ENCODE measurements around the gene AZIN2. TPM values are rescaled to one million over a fixed set of nuclear protein-coding genes. Genes with fewer than 3 reads are reported as not detected.

The AZIN2 gene
- total and polyA plus RNA-seq, 10 of the 15 experiments (the other 5 are each of a cell fraction or from before 2014, with no cell fraction given): 0.02 to 0.85 (median 0.23) TPM

GRCh38 chr1:33157131-33157530, 76.2 kb downstream of the AZIN2 start:
- H3K4me2 ChIP-seq (ENCODE audit: control insufficient read depth, insufficient read depth): no peak overlapping the region
- RAD21 ChIA-PET (ENCODE audit: unreplicated experiment): no interaction called here
- TF ChIP-seq KAT2A (conservative IDR thresholded peaks at IDR 0.05; ENCODE audit: control insufficient read depth, low read depth, low read length): no peak
- no peak for TF ChIP-seq STAT1 (conservative IDR thresholded peaks at IDR 0.05)
- no peak for TF ChIP-seq CHD1 (IDR thresholded peaks at IDR 0.05; ENCODE audit: low read depth, low read length)
- TF ChIP-seq ZNF217 (IDR thresholded peaks at IDR 0.05): no peak
- TF ChIP-seq EED (IDR thresholded peaks at IDR 0.05; ENCODE audit: low read depth): no peak
- no peak for TF ChIP-seq PBX3 (IDR thresholded peaks at IDR 0.05; ENCODE audit: insufficient replicate concordance, low read depth, low read length)
- TF ChIP-seq SIN3A (IDR thresholded peaks at IDR 0.05; ENCODE audit: low read depth, low read length): no peak
- TF ChIP-seq SIX5 (IDR thresholded peaks at IDR 0.05; ENCODE audit: low read depth, low read length, severe bottlenecking): no peak
- no peak for TF ChIP-seq TARDBP (IDR thresholded peaks at IDR 0.05; ENCODE audit: borderline replicate concordance)
- no peak for TF ChIP-seq CBX5 (IDR thresholded peaks at IDR 0.05; ENCODE audit: low read depth)
- no peak for TF ChIP-seq E2F4 (IDR thresholded peaks at IDR 0.05; ENCODE audit: low read depth, low read length)
- no peak overlapping the region for H2AFZ ChIP-seq (ENCODE audit: control insufficient read depth, low read depth, low read length)
- no peak overlapping the region for H3K9ac ChIP-seq (ENCODE audit: control insufficient read depth, insufficient read depth, low read length)
- no peak for FAIRE-seq
- intact Hi-C loops (cut with micrococcal nuclease; ENCODE audit: unreplicated experiment): no loop called here
- in situ Hi-C loops (cut with MboI): no loop called here
- ATAC-seq: no peak
- SMC1A ChIA-PET (ENCODE audit: uncharacterized antibody, unreplicated experiment): no interaction called here
- 53% methylated on average over 4 of the region's 4 CpGs for WGBS (ENCODE audit: insufficient coverage, insufficient replicate concordance, low lambda C conversion rate, missing lambda C conversion rate)
- H3K27ac ChIP-seq (ENCODE audit: control insufficient read depth, insufficient read depth): no peak overlapping the region
- H3K27me3 ChIP-seq (replicated peaks in 1 of 2; ENCODE audit: control insufficient read depth in 2 of 2, insufficient read depth in 2 of 2, low read length in 1 of 2): no peaks in the 10 kb centered on the region
- H3K79me2 ChIP-seq (ENCODE audit: control insufficient read depth, insufficient read depth, low read length): no peaks in the 10 kb centered on the region
- DNase-seq (ENCODE audit: low read depth, low spot score): no peak
- no peaks in the 10 kb centered on the region for H3K9me3 ChIP-seq (replicated peaks; ENCODE audit: control insufficient read depth, insufficient read depth, low read length)
- no TSS peak for BruUV-seq (replicated peaks)
- CTCF ChIA-PET: no interaction called here
- no peaks in the 10 kb centered on the region for H3K4me1 ChIP-seq (ENCODE audit: control insufficient read depth, insufficient read depth, low read length)
- no peak overlapping the region for H3K4me3 ChIP-seq
- H3K36me3 ChIP-seq (ENCODE audit: control insufficient read depth in 2 of 2, insufficient read depth in 2 of 2, low read length in 1 of 2): no peaks in the 10 kb centered on the region; a peak in 1 of 4 replicates
- no peaks in the 10 kb centered on the region for H4K20me1 ChIP-seq (ENCODE audit: control insufficient read depth, insufficient read depth)
- POLR2A ChIA-PET: no interaction called here
